Glomerular endothelial cell (primary cell): ENCODE data around the gene COX6A1. TPM values are rescaled to one million over a fixed set of nuclear protein-coding genes. Genes with fewer than 3 reads are reported as not detected.
"Not testable (repeated sequence)": the region's sequence is repeated elsewhere in the genome, so short reads cannot be mapped to it uniquely, and the experiment has no call there.

Experiments used
- DNase-seq: peaks from one replicate; pipeline ENCODE4 v3.0.0-alpha.2; 2011; ENCODE audit warnings: low read depth, low spot score; ENCODE audit errors: extremely low read depth
- total RNA-seq: library from RNA; depleted of rRNA; stranded (reverse); fragments of >200 nt; gene quantifications from 2 replicates; pipeline ENCODE4 v1.2.3, GENCODE V29; 2015

Gene COX6A1
- total RNA-seq, 1 donor from 2014 or later, result 459 TPM

DNA sequence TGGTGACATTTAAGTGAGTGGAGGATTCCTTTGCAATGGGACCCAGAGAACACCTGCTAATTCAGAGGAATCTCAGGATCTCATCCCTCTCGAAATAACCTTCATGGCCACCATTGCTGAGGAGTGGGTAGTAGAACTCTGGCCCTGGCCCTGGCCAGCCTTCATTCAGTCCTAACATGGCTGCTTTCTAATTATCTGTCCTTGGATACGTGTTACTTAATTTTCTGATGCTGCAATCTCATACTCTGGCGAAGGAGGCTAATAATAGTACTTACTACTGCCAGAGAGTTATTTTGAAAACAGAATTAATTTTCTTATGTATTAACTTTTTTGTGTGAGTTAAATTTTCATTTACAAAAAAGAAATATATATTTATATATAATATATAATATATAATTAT, 12.1 kb upstream of the COX6A1 start:
- DNase-seq, result no peak

DNA sequence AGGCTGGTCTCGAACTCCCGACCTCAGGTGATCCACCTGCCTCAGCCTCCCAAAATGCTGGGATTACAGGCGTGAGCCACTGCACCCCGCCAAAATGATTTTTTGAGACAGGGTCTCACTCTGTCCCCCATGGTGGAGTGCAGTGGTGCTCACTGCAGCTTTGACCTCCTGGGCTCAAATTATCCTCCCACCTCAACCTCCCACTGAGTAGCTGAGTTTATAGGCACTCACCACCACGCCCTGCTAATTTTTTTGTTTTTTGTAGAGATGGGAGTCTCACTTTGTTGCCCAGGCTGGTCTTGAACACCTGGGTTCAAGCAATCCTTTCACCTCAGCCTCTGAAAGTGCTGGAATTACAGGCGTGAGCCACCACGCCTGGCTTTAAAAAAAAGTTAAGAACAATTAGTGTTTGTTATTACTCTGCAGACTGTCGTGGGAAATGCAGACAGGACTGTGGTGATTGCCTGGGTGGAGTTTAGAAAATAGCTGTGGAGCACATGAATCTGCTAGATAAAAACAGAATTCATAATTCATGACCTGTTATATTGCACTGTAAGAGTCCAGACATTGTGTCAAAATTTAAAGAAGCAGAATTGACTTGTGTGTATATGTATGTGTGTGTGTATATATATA, 9.2 kb upstream of the COX6A1 start:
- no peak for DNase-seq

DNA sequence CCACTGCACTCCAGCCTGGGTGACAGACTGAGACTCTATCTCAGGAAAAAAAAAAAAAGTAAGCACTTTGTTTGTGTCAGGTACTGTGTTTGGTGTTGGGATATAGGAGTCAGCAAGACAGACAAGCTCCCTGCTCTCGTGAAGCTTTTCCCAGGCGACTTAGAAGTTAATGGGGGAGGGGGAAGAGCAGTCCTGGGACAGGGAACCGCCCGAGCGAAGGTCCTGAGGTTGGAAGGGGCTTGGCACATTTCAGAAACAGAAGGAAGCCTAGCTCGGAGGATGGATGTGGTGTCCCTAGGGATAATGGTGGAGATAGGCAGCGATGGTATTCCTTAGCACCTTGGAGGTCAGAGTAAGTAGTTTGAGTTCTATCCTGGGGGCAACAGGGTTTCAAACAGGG, 8.5 kb upstream of the COX6A1 start:
- no peak for DNase-seq

DNA sequence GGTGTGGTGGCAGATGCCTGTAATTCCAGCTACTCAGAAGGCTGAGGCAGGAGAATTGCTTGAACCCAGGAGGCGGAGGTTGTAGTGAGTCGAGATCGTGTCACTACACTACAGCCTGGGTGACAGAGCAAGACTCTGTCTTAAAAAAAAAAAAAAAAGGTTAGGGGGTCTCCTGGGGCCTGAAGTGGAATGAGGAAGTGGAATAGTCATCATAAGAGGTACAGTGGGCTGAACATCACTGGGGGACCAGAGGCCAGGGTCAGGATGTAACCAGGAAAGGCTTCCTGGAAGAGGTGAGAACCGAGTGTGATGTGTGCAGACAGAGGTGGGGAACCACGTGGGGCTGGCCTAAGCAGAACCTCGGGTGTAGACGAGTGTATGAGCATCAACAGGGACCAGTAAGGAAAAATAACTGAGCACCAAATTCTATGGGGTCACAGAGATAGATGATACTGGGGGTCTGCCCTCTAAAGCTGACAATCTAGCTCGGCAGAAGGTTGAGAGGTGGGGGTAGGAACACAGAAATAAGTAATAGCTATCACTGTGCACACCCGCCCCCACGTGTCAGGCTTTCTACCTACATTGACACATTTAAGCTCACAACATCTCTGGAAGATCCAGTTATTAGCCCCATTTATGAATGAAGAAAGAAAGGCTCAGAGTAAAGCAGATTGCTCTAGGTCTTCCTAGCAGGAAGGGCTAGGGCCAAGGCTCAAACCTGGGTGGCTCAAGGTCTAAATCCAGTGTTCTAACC, 5.0 kb upstream of the COX6A1 start:
- DNase-seq, result no peak

DNA sequence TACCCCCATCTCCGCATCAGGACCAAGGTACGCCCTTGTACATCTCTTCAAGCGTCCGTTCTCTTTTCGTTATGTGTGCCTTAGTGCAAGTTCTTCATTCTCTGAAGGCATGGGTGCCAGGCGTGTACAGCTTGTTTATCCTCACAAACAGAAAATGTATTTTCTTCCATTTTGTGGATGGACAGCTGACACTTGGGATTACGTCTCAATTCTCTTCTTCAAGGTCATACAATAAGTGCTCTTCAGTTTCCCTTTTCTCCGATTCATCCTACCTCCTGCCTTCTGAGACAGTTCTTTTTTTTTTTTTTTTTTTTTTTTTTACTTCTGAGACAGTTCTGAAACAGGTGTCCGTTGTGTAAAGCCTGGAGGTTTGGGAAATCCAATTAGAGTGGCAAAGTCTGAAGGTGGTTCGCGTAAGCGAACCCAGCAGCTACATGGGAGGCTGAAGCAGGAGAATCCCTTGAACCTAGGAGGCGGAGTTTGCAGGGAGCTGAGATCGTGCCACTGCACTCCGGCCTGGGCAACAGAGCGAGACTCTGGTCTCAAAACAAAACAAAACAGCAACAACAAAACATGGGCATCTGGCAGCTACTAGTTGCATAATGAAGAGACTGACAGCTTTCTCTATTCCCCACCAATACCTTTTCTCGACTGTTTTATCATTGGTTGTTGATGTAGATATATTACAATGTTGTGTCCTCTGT, 734 bp downstream of the COX6A1 start:
- DNase-seq, result no peak

DNA sequence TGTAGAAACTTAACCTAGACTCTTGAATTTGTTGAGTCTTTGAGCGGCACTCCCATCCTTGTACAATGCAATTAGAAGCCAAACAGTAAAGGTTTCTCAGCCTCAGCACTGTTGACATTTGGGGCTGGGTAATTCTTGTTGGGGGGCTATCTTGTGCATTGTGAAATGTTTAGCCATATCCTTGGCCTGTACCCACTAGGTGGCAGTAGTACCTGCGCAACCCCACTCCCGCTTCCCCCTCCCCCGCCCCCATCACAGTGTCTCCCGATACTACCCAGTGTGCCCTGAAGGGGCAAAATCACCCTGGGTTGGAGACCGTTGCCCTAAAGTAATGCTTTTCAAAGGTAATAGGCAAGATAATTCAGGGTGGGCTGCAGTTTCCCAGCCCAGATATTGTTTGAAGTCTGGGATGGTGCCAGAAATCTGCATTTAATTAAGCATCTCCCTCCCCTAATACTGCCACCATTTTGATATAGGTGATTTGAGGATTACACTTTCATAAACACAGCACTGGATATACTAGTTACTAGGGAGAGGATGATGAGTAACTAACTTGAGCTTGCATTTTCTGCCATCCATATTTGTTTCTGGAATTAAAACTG, 1.8 kb downstream of the COX6A1 start:
- no peak for DNase-seq

DNA sequence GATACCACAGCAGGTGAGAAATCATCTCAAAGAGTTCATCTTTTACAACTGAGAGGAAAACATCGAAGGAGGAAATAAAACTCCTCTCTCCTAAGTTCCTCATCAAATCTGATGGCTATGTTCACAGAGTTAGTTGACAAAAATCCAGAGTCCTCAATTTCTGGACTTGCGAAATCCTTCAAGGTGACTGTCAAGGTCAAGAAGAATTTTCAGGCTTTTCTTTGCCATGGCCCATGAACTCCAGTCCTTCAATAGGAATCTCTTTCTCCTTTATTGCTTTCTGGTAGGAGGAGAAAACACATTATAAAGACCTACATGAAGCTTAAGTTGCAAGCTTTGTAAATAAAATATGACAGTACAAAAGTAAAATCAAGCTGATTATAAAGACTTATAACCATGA, 6.8 kb downstream of the COX6A1 start:
- DNase-seq, result no peak

DNA sequence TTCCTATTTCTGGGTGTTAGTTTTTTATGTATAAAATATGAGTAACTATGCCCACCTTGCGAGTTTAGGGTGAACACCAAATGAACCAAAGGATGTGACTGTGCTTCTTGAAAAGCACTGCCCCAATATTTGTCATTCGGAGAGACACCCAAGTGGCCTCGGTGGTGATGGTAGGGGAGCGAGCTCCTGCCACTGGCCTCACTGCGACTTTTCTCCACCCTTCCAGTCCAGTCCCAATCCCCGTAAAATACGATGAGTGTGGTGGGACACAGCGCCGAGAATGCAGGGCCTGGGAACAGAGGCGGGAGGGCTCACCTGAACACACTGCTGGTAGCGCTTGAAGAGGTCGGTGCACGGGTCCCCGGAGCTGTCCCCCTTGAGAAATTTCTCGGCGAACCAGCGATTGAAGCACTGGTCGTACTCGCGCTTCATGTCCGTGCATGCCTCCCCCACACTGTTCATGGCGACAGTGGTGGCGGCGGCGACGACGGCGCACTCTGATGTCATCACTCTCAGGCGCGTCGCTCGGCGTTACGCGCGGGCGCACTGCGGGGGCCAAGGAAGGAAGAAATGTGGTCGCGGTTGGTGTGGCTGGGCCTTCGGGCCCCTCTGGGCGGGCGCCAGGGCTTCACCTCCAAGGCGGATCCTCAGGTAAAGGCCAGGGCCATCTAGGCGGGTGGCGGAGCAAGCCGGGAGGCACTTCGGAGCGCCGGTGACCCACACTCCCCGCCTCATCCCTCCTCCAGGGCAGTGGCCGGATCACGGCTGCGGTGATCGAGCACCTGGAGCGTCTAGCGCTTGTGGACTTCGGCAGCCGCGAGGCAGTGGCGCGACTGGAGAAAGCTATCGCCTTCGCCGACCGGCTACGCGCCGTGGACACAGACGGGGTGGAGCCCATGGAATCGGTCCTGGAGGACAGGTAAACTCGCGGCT, 8.3 kb downstream of the COX6A1 start, which contains the start of the genes GATC and TRIAP1:
GATC (plus strand) TSS at position 534 of the 933 bp plus-strand sequence; CDS start at position 571, 37 bp downstream.
TRIAP1 (minus strand) TSS at position 474 of the 933 bp plus-strand sequence; CDS start at position 462, 12 bp downstream.
- DNase-seq, result no peak

DNA sequence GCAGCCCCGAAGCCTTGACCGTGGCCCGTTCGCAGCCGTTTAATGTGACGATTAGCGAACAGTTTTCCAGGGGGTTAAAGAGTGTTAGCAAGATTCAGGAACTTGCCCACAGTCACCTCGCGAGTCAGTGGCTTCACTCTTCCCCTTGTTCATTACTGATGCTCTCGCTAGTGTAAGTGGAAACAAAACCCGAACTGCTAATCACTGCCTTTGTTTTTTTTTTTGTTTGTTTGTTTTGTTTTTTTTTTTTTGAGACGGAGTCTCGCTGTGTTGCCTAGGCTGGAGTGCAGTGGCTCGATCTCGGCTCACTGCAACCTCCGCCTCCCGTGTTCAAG, 8.9 kb downstream of the COX6A1 start:
- DNase-seq, result not testable (repeated sequence)

DNA sequence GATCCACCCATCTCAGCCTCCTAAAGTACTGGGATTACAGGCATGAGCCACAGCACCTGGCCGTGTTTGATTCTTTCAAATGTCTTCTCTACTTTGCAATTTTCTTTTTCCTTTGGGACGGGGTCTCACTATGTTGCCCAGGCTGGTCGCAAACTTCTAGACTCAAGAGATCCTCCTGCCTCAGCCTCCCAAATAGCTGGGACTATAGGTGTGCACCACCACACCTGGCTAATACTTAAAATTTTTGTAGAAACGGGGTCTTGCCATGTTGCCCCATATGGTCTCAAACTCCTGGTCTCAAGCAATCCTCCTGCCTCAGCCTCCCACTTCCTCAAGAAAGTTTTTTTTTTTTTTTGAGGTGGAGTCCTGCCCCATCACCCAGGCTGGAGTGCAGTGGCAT, 10.1 kb downstream of the COX6A1 start:
- DNase-seq, result no peak

DNA sequence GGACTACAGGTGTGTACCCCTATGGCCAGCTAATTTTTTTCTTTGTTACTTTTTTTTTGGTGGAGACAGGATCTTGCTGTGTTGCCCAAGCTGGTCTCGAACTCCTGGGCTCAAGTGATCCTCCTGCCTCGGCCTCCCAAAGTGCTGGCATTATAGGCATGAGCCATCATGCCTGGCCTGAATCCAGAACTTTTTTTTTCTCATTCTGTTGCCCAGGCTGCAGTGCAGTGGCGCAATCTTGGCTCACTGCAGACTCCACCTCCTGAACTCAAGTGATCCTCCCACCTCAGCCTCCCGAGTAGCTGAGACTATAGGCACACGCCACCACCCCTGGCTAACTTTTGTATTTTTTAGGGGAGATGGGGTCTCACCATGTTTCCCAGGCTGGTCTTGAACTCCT, 14.6 kb downstream of the COX6A1 start:
- DNase-seq, result not testable (repeated sequence)

DNA sequence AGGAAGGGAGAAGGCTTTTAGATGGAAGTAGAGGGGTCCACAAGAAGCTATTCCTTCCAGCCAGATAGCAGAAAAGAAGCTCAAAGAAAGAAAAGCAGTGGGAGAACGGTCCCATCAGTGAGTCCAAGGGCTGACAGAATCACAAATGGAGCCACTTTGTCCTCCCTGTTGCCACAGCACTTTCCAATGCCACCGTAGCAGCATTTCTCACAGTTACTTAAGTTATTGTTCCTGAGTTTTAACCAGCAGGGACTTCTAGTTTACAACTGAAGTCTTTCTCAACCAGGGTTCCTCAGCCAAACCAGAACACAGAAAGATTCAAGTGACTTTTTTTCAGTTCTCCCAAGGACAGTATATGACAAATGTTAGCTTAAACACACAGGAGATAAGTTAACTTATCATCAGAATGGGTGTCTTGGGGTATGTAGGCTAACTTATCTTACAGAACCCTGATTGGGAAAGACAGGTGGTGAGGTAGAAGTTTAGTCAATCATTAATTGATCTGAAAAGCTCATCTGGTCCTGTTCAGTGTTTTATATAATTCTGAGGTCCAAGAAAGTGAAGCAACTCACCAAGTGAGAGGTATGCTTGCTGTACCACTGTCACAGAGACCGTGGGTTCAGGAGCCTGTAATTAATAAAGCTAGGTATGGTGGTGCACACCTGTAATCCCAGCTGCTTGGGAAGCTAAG, 15.3 kb downstream of the COX6A1 start:
- no peak for DNase-seq

DNA sequence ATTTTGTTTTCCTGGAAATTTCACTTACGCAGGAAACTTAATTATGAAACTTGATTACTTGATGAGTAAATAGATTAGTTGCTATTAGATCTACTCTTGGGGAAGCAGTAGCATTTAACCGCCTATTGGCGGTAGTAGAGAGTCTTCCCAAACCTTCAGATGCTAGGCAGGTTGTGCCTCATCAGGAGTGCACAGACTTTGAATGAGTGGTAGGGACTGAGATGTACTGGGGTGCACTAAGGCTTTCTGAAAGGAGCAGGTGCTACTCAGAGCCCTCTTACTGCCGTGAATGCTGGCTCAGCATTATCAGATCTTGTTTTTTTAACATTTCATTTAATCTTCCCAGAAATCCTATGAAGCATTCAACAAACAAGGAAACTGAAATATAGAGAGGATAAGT, 16.1 kb downstream of the COX6A1 start:
- DNase-seq, result no peak

DNA sequence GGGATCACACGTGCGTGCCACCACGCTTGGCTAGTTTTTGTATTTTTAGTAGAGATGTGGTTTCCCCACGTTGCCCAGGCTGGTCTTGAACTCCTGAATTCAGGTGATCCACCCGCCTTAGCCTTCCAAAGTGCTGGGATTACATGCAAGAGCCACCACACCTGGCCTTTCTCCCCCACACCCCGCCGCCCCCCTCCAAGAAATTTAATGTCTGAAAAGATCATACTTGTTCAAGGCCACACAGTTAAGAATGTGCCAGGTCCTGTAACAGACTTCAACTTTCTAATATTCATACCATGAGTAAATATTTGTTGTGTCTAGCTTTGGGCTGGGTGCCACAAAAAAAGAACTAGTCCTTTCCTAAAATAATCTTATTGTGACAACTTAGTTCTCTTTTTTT, 17.4 kb downstream of the COX6A1 start:
- DNase-seq, result no peak

DNA sequence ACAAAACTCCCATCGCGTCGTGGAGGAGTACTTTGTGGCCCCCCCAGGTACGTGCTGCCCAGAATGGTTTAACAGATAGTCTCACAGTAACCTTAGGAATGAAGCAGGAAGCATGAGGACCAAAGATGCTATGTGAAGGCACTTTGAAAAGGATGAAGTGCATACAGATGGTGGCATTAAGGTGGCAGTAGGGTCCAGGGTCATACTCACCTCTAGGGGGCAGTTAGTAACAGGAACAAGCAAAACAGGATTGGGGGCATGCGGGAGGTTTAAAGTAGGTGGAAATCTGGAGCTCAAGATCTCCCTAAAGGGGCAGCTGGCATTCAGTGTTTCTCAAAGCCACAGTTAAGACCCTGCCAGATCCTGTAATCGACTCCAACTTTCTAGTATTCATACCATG, 19.2 kb downstream of the COX6A1 start:
- DNase-seq, result no peak

DNA sequence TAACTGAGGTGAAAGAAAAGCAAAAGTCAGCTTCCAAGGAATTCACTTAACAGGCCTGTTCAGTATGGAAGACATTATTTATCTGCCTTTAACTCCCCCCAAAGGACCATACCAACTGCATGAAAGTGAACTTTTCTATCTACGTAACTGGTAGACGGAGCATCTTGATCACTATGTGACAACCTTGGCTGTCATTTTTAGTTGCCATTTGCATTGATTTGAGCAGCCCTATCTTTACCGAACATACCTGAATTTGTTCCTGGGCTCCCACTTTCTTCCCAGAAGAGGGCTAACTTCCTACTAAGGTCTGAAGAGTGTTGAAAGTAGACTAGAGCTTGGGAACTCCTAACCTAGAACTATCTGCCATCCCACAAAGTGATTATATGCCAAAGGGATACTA, 22.2 kb downstream of the COX6A1 start:
- no peak for DNase-seq

DNA sequence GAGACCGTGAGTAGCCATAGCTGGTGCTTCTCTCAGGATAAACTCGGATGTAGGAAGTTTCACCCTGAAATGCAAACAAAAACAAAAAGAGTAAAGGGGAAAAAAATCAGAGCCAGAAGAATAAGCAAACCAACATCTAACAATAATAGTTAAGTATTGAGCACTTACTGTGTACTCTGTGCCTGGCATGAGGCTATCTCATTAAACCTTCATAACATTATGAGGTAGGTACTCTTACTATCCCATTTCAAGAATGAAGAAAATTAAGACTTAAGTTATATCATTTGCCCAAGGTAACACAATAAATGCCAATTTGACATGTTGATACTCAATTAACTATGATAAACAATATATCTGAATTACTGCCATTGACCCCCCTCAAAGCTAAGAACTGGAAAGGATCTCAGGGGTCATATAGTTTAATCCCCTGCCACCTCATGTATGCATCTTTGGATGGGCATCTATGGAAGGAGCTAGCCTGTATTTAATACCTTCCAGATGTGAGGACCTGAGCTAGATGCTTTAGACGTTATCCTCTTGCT, 24.3 kb downstream of the COX6A1 start:
- DNase-seq, result no peak

DNA sequence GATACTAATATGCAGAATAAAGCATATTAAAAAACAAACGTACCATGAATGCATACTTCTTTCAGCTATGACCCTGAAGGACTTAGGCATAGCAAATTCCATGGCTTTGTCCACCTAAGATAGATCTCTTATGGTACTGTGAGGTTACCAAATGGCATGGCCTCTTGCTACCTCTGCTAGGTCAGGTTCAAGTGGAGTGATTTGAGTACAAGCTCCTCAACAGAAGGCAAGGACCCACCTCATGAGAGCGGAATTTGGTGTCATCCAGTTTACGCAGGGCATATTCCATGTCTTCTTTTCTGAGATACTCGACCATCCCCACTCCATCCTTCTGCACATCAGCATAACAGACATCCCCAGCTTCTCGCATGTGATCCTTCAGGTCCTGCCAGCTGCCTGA, 25.8 kb downstream of the COX6A1 start:
- no peak for DNase-seq

DNA sequence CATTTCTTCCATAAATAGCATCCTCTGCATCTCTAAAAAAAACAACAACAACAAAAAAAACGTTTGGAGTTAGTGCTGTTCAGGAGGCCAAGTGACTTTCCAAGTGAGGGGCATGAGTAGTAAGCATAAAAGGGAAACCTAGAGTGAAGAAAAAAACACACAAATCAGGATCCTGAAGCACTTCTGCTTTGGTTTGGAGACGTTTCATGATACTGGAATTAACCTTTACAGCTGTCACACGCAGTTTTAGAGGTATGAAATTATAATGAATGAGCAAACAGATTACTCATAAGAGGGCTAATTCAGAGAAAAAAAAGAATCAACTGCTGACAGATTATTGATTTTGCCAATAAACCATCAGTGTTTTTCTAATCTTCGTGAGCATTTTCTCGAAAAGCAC, 27.8 kb downstream of the COX6A1 start:
- DNase-seq, result no peak
